Prostate gland (tissue), 2 donors: Measurements from ENCODE around the gene GTF2IRD1. TPM values are rescaled to one million over a fixed set of nuclear protein-coding genes. Genes with fewer than 3 reads are reported as not detected.
A peak's percentile ranks its signal among the peaks of the same experiment; 100 is the strongest.
"Not testable (repeated sequence)": the region's sequence is repeated elsewhere in the genome, so short reads cannot be mapped to it uniquely, and the experiment has no call there.

Experiments used
- DNase-seq: peaks from one replicate; pipeline ENCODE4 v3.0.0-alpha.2; 2019; ENCODE audit warnings: low spot score
- H3K27ac ChIP-seq, 2 donors: fragments of 200-600 bp; sonication (generic); 2 replicates each; pipeline ENCODE4 v1.5.1; 2017 to 2019
- H3K27me3 ChIP-seq: fragments of 200-600 bp; sonication (generic); replicated peaks from 2 replicates; pipeline ENCODE4 v1.5.1; 2019; ENCODE audit not compliant: insufficient read depth
- H3K36me3 ChIP-seq, 2 donors: fragments of 200-600 bp; sonication (generic); 1 replicate in 1 of 2; 2 replicates in 1 of 2; pipeline versions ENCODE4 v1.5.1 to v1.8.1; 2017 to 2019
- H3K4me1 ChIP-seq: fragments of 200-600 bp; sonication (generic); replicated peaks from 2 replicates; pipeline ENCODE4 v1.5.1; 2019
- H3K4me3 ChIP-seq, 2 donors: fragments of 200-600 bp; sonication (generic); 2 replicates each; pipeline ENCODE4 v1.5.1; 2017 to 2019
- H3K9me3 ChIP-seq: fragments of 200-600 bp; sonication (generic); 2 replicates; pipeline ENCODE4 v1.5.1; 2017
- CTCF ChIP-seq, 4 experiments: fragments of 200-600 bp in 2 of 4; fragments of 450-650 bp in 2 of 4; sonication (generic) in 2 of 4; IDR thresholded peaks; 1 replicate in 3 of 4; 2 replicates in 1 of 4; pipeline ENCODE4 v1.5.1; 2016 to 2019; ENCODE audit warnings: antibody characterized with exemption in 4 of 4, mild to moderate bottlenecking in 2 of 4, moderate library complexity in 2 of 4
- POLR2A ChIP-seq: fragments of 450-650 bp; IDR thresholded peaks from one replicate; pipeline ENCODE4 v1.6.1; 2016; ENCODE audit warnings: antibody characterized with exemption, mild to moderate bottlenecking
- POLR2AphosphoS5 ChIP-seq: sonication (generic); formaldehyde crosslinking; IDR thresholded peaks from one replicate; pipeline ENCODE4 v1.6.1; 2017; ENCODE audit warnings: antibody characterized with exemption
- WGBS: methylation state at CpG from one replicate; pipeline ENCODE4 v1.1.5; 2018; 5-methylcytosine and 5-hydroxymethylcytosine counted together
- intact Hi-C: fragments of 100-400 bp; cut with DNase I; formaldehyde crosslinking; loops from one replicate; pipeline ENCODE4 v1.14.2; 2022
- total RNA-seq, 2 donors: library from RNA; depleted of rRNA; stranded (reverse); fragments of >200 nt; gene quantifications; one replicate each; pipeline ENCODE4 v1.1.0, GENCODE V29; 2016

GTF2IRD1 gene
- total RNA-seq, 2 donors from 2014 or later: 24.0 to 36.6 TPM

- TF ChIP-seq CTCF (IDR thresholded peaks at IDR 0.05) (no peak), POLR2AphosphoS5 (no peak), POLR2A (no peak)
- no peak overlapping the region for H3K27ac ChIP-seq
These were observed 52.6 kb downstream of the GTF2IRD1 start for GRCh38 chr7:74506325-74506724.

GRCh38 chr7:74507538-74508319 lies 54.0 kb downstream of the GTF2IRD1 start:
- TF ChIP-seq CTCF (IDR thresholded peaks at IDR 0.05): no peak
- no peak for TF ChIP-seq POLR2A
- TF ChIP-seq POLR2AphosphoS5: no peak
- intact Hi-C loops: no loop called here

More at GRCh38 chr7:74506325-74506724, 52.6 kb downstream of the GTF2IRD1 start:
- intact Hi-C loops: no loop called here
- Histone ChIP-seq H3K9me3 (no peaks in the 10 kb centered on the region), H3K4me3 (no peak overlapping the region), H3K4me1 (peaks cover 8% of the 10 kb centered on the region), H3K27me3 (no peaks in the 10 kb centered on the region), H3K36me3 (no peaks in the 10 kb centered on the region)
- 100% methylated on average over 3 of the region's 3 CpGs for WGBS
- DNase-seq: no peak

GRCh38 chr7:74509453-74509852 lies 55.7 kb downstream of the GTF2IRD1 start:
- H3K36me3 ChIP-seq, H3K9me3 ChIP-seq, DNase-seq, H3K27ac ChIP-seq, intact Hi-C loops, H3K4me3 ChIP-seq, H3K4me1 ChIP-seq, H3K27me3 ChIP-seq: not testable (repeated sequence)
- 93% methylated on average over 10 of the region's 10 CpGs for WGBS

More at GRCh38 chr7:74507538-74508319, 54.0 kb downstream of the GTF2IRD1 start:
- H3K27me3 ChIP-seq: no peaks in the 10 kb centered on the region
- no peaks in the 10 kb centered on the region for H3K9me3 ChIP-seq
- DNase-seq: no peak
- H3K36me3 ChIP-seq: no peaks in the 10 kb centered on the region
- no peak overlapping the region for H3K4me3 ChIP-seq
- no peak overlapping the region for H3K27ac ChIP-seq
- WGBS: 93% methylated on average over 21 of the region's 21 CpGs
- peaks cover 1% of the 10 kb centered on the region for H3K4me1 ChIP-seq

GRCh38 chr7:74511345-74511744 lies 57.6 kb downstream of the GTF2IRD1 start:
- TF ChIP-seq CTCF (IDR thresholded peaks at IDR 0.05) (no peak), POLR2AphosphoS5 (no peak), POLR2A (no peak)
- intact Hi-C loops: no loop called here
- H3K36me3 ChIP-seq: peaks cover 3 to 5% of the 10 kb centered on the region in 2 donors
- no peak for DNase-seq
- peak overlapping the region; percentile 36 to 42 for H3K27ac ChIP-seq
- no peaks in the 10 kb centered on the region for H3K9me3 ChIP-seq
- no peaks in the 10 kb centered on the region for H3K27me3 ChIP-seq
- WGBS: 59% methylated on average over 11 of the region's 11 CpGs
- H3K4me3 ChIP-seq: no peak overlapping the region
- H3K4me1 ChIP-seq: no peaks in the 10 kb centered on the region

GRCh38 chr7:74512762-74513161 lies 59.1 kb downstream of the GTF2IRD1 start:
- H3K9me3 ChIP-seq: no peaks in the 10 kb centered on the region
- DNase-seq: no peak
- no peaks in the 10 kb centered on the region for H3K4me1 ChIP-seq
- intact Hi-C loops: no loop called here
- no peak for TF ChIP-seq CTCF (IDR thresholded peaks at IDR 0.05)
- TF ChIP-seq POLR2AphosphoS5: no peak
- no peak for TF ChIP-seq POLR2A
- H3K27ac ChIP-seq: no peak overlapping the region
- H3K36me3 ChIP-seq: peaks cover 3 to 5% of the 10 kb centered on the region in 2 donors
- no peaks in the 10 kb centered on the region for H3K27me3 ChIP-seq
- 97% methylated on average over 11 of the region's 18 CpGs for WGBS
- H3K4me3 ChIP-seq: no peak overlapping the region
